SJSA1 (cell line): ENCODE results near the gene JMJD6. TPM values are rescaled to one million over a fixed set of nuclear protein-coding genes. Genes with fewer than 3 reads are reported as not detected.
"Not testable (repeated sequence)": the region's sequence is repeated elsewhere in the genome, so short reads cannot be mapped to it uniquely, and the experiment has no call there.

ENCODE experiments used
- DNase-seq, 2 experiments: peaks; one replicate each; pipeline ENCODE4 v3.0.0-alpha.2; 2015 to 2020; ENCODE audit warnings: low spot score in 2 of 2, low read depth in 1 of 2
- H3K27ac ChIP-seq: fragments of 250-450 bp; sonication (Bioruptor Pico); 2 replicates; pipeline ENCODE4 v1.5.1; 2020; ENCODE audit warnings: mild to moderate bottlenecking, moderate library complexity
- H3K27me3 ChIP-seq: fragments of 250-450 bp; sonication (Bioruptor Pico); replicated peaks from 2 replicates; pipeline ENCODE4 v1.5.1; 2020; ENCODE audit warnings: mild to moderate bottlenecking, moderate library complexity
- H3K36me3 ChIP-seq: fragments of 250-450 bp; sonication (Bioruptor Pico); 2 replicates; pipeline ENCODE4 v1.5.1; 2020; ENCODE audit warnings: mild to moderate bottlenecking
- H3K4me1 ChIP-seq: fragments of 250-450 bp; sonication (Bioruptor Pico); replicated peaks from 2 replicates; pipeline ENCODE4 v1.6.1; 2021; ENCODE audit warnings: mild to moderate bottlenecking
- H3K4me3 ChIP-seq: fragments of 250-450 bp; sonication (Bioruptor Pico); 2 replicates; pipeline ENCODE4 v1.5.1; 2020; ENCODE audit warnings: mild to moderate bottlenecking
- H3K9me3 ChIP-seq: fragments of 250-450 bp; sonication (Bioruptor Pico); replicated peaks from 2 replicates; pipeline ENCODE4 v1.5.1; 2020; ENCODE audit warnings: mild to moderate bottlenecking
- total RNA-seq: library from RNA; depleted of rRNA; stranded (reverse); fragments of >200 nt; shearing (Covaris generic); gene quantifications from 2 replicates; pipeline ENCODE4 v1.2.3, GENCODE V29; 2014

The JMJD6 gene
- total RNA-seq, 1 experiment from 2014 or later = 48.4 TPM

GRCh38 chr17:76718516-76718915 lies 7.9 kb downstream of the JMJD6 start:
- H3K27ac ChIP-seq = no peak overlapping the region
- H3K36me3 ChIP-seq = peaks cover 97% of the 10 kb centered on the region
- no peak overlapping the region for H3K4me3 ChIP-seq
- no peaks in the 10 kb centered on the region for H3K27me3 ChIP-seq
- H3K4me1 ChIP-seq = peaks cover 35% of the 10 kb centered on the region
- no peak for DNase-seq
- H3K9me3 ChIP-seq = no peaks in the 10 kb centered on the region

- Histone ChIP-seq H3K9me3 (no peaks in the 10 kb centered on the region), H3K27me3 (no peaks in the 10 kb centered on the region), H3K4me3 (no peak overlapping the region), H3K36me3 (peaks cover 96% of the 10 kb centered on the region), H3K27ac (peak overlapping the region; percentile 86), H3K4me1 (peaks cover 47% of the 10 kb centered on the region)
- DNase-seq = peak; percentile 81 to 85
Measured at GRCh38 chr17:76716839-76717215, 9.6 kb downstream of the JMJD6 start.

- Histone ChIP-seq H3K9me3 (no peaks in the 10 kb centered on the region), H3K4me3 (no peak overlapping the region), H3K36me3 (peaks cover 96% of the 10 kb centered on the region), H3K27ac (peak overlapping the region; percentile 86), H3K4me1 (peaks cover 52% of the 10 kb centered on the region), H3K27me3 (no peaks in the 10 kb centered on the region)
- DNase-seq = peak; percentile 82 to 90
Measured at GRCh38 chr17:76716146-76716838, 10.1 kb downstream of the JMJD6 start.

- Histone ChIP-seq H3K27me3 (no peaks in the 10 kb centered on the region), H3K4me3 (no peak overlapping the region), H3K36me3 (peaks cover 92% of the 10 kb centered on the region), H3K4me1 (peaks cover 56% of the 10 kb centered on the region), H3K9me3 (no peaks in the 10 kb centered on the region), H3K27ac (peak overlapping the region; percentile 86; the same call in 1 of the 2 replicates)
- no peak for DNase-seq
Measured at GRCh38 chr17:76715496-76715830, 10.9 kb downstream of the JMJD6 start.

GRCh38 chr17:76714822-76715495 lies 11.4 kb downstream of the JMJD6 start:
- Histone ChIP-seq H3K4me1 (peaks cover 56% of the 10 kb centered on the region), H3K9me3 (no peaks in the 10 kb centered on the region), H3K27ac (0 out of 2 replicates have a peak overlapping the region, but pooled peaks have one; percentile 86), H3K27me3 (no peaks in the 10 kb centered on the region), H3K36me3 (peaks cover 92% of the 10 kb centered on the region), H3K4me3 (no peak overlapping the region)
- DNase-seq = peak; percentile 82 to 86

GRCh38 chr17:76714336-76714735 lies 12.1 kb downstream of the JMJD6 start:
- no peak for DNase-seq
- Histone ChIP-seq H3K36me3 (peaks cover 91% of the 10 kb centered on the region), H3K27me3 (no peaks in the 10 kb centered on the region), H3K4me1 (peaks cover 56% of the 10 kb centered on the region), H3K9me3 (no peaks in the 10 kb centered on the region), H3K27ac (no peak overlapping the region), H3K4me3 (no peak overlapping the region)

GRCh38 chr17:76713765-76714164 lies 12.6 kb downstream of the JMJD6 start:
- H3K4me3 ChIP-seq = no peak overlapping the region
- peaks cover 59% of the 10 kb centered on the region for H3K4me1 ChIP-seq
- H3K36me3 ChIP-seq = peaks cover 87% of the 10 kb centered on the region
- H3K27me3 ChIP-seq = no peaks in the 10 kb centered on the region
- H3K9me3 ChIP-seq = no peaks in the 10 kb centered on the region
- no peak for DNase-seq
- H3K27ac ChIP-seq = no peak overlapping the region

- not testable (repeated sequence) for DNase-seq, H3K4me3 ChIP-seq, H3K9me3 ChIP-seq, H3K27ac ChIP-seq, H3K27me3 ChIP-seq
- Histone ChIP-seq H3K4me1 (peaks cover 69% of the 10 kb centered on the region), H3K36me3 (peaks cover 87% of the 10 kb centered on the region)
Measured at GRCh38 chr17:76712321-76712720, 14.1 kb downstream of the JMJD6 start.

GRCh38 chr17:76710863-76711611 lies 15.4 kb downstream of the JMJD6 start, which contains the start of gene MXRA7:
MXRA7 (minus strand) TSS chr17:76710965; CDS start chr17:76710946, 19 bp downstream.
- H3K27me3 ChIP-seq = no peaks in the 10 kb centered on the region
- DNase-seq = peak; percentile 83 to 89
- H3K9me3 ChIP-seq = no peaks in the 10 kb centered on the region
- H3K4me1 ChIP-seq = peaks cover 64% of the 10 kb centered on the region
- H3K27ac ChIP-seq = peak within 1 kb of the TSS; percentile 88
- H3K4me3 ChIP-seq = peak within 1 kb of the TSS; percentile 88
- H3K36me3 ChIP-seq = peaks cover 82% of the 10 kb centered on the region

GRCh38 chr17:76709951-76710862 lies 16.2 kb downstream of the JMJD6 start:
- DNase-seq = peak; percentile 63
- peak overlapping the region; percentile 88 for H3K27ac ChIP-seq

GRCh38 chr17:76709077-76709950 lies 17.1 kb downstream of the JMJD6 start:
- Histone ChIP-seq H3K4me1 (peaks cover 47% of the 10 kb centered on the region), H3K36me3 (peaks cover 75% of the 10 kb centered on the region), H3K9me3 (no peaks in the 10 kb centered on the region), H3K27ac (peak overlapping the region; percentile 88), H3K27me3 (no peaks in the 10 kb centered on the region), H3K4me3 (peak overlapping the region; percentile 88)
- peak; percentile 100 for DNase-seq

More at GRCh38 chr17:76709951-76710862, 16.2 kb downstream of the JMJD6 start:
- H3K27me3 ChIP-seq, H3K9me3 ChIP-seq: not testable (repeated sequence)
- Histone ChIP-seq H3K4me3 (peak overlapping the region; percentile 88), H3K36me3 (peaks cover 80% of the 10 kb centered on the region), H3K4me1 (peaks cover 56% of the 10 kb centered on the region)

GRCh38 chr17:76707985-76708807 lies 18.2 kb downstream of the JMJD6 start:
- Histone ChIP-seq H3K27me3 (no peaks in the 10 kb centered on the region), H3K27ac (peak overlapping the region; percentile 25), H3K36me3 (peaks cover 65% of the 10 kb centered on the region), H3K9me3 (no peaks in the 10 kb centered on the region), H3K4me3 (peak overlapping the region; percentile 21), H3K4me1 (peaks cover 46% of the 10 kb centered on the region)
- no peak for DNase-seq
